Adrenal gland (tissue), 5 donors: Measurements from ENCODE around the gene SULT1C3.

Experiments
- POLR2A ChIP-seq, 2 donors: fragments of 450-650 bp; IDR thresholded peaks; one replicate each; pipeline ENCODE4 v1.6.1; 2017; ENCODE audit warnings: antibody characterized with exemption in 2 of 2, mild to moderate bottlenecking in 2 of 2, moderate library complexity in 1 of 2
- TF ChIP-seq, protein P1 (sequence below), 6 experiments: fragments of 450-650 bp in 4 of 6; fragments of 200-600 bp in 2 of 6; sonication (generic) in 1 of 6; IDR thresholded peaks; 1 replicate in 5 of 6; 2 replicates in 1 of 6; pipeline versions ENCODE4 v1.5.1 to v1.8.0; 2016 to 2021; ENCODE audit warnings: antibody characterized with exemption in 6 of 6, mild to moderate bottlenecking in 2 of 6, moderate library complexity in 1 of 6
- donor health status: DM: no; HTN: no; CAD: no.

DNA sequence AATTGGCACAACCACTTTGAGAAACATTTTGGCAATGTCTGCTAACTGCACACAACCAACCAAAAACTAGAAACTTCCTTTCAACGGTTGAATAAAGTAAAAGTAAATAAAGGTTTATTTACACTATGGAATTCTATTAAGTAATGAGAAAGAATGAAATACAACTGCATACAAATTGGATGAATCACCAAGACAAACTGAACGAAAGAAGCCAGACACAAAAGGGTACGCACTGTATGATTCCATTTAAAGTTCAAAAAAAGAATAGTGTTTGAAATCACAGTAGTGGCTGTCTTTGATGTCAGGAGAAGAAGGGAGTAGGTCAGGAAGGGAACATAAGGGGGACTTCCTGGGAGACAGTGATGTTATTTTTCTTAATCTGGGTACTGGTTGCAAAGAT lies 46.5 kb upstream of the SULT1C3 start:
- no peak for TF ChIP-seq POLR2A (IDR thresholded peaks at IDR 0.05)
- TF ChIP-seq, protein P1, sequence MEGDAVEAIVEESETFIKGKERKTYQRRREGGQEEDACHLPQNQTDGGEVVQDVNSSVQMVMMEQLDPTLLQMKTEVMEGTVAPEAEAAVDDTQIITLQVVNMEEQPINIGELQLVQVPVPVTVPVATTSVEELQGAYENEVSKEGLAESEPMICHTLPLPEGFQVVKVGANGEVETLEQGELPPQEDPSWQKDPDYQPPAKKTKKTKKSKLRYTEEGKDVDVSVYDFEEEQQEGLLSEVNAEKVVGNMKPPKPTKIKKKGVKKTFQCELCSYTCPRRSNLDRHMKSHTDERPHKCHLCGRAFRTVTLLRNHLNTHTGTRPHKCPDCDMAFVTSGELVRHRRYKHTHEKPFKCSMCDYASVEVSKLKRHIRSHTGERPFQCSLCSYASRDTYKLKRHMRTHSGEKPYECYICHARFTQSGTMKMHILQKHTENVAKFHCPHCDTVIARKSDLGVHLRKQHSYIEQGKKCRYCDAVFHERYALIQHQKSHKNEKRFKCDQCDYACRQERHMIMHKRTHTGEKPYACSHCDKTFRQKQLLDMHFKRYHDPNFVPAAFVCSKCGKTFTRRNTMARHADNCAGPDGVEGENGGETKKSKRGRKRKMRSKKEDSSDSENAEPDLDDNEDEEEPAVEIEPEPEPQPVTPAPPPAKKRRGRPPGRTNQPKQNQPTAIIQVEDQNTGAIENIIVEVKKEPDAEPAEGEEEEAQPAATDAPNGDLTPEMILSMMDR (IDR thresholded peaks at IDR 0.05), result no peak
